Endothelial cell of hepatic sinusoid (primary cell): ENCODE measurements around the gene MYDGF.
"Not testable (repeated sequence)": the region's sequence is repeated elsewhere in the genome, so short reads cannot be mapped to it uniquely, and the experiment has no call there.

ENCODE experiments used
- in situ Hi-C: cut with HindIII; loops from 2 replicates; pipeline ENCODE4 v1.10.0; 2017; ENCODE audit warnings: low sequenced_read_pairs

Gene MYDGF

DNA sequence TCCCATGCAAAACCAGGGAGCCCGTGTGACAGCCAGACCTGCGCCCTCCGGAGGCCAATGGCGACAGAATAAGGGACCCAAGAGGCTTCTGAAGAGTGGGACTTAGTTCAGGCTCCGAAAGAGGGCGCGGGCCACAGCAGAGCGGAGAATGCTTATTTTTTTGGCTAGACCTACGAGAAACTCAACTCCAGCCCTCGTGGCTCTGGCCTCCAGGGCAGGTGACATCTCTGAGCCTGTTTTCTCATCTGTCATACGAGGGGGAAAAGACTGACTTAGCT, 30.5 kb upstream of the MYDGF start:
- in situ Hi-C loops, result no loop called here

DNA sequence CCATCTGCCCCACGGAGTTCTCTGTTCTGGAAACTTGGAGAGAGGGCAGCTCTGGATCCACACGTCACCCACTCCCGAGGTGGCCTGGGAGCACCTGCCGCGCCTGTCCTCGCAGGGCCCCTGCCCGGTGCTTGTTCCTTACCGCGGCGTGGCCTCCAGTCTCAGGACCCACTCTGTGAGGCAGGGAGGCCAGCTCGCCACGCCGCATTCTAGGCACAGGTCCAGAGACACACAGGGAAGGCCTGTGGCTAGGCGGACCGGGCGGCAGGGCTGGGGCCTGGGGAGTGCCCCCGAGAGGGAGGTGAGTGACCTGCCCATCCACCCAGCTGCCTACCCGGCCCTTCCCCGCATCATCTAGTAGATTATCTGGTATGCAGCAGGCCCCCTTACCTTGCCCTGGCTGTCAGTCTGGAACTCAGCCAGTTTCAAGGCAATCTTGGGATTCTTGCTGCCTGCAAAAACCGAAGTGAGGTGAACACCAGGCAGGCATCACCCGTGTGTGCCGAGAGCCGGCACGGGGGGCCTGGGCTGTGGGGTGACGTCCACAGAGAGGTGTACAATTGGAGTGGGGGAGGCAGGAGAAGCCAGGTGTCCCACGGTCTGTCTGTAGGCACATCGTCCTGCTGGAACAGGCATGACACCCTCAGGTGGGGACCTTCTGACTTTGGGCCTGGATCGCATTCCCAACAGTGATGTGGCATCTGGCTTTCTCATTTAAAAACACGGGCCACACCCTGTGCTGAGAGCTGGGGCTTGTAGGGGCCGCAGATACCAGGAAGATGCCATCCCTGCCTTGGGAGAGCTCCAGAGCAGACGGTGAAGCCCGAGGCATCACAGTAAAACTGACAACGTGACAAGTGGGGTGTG, 29.9 kb upstream of the MYDGF start:
- in situ Hi-C loops, result no loop called here

DNA sequence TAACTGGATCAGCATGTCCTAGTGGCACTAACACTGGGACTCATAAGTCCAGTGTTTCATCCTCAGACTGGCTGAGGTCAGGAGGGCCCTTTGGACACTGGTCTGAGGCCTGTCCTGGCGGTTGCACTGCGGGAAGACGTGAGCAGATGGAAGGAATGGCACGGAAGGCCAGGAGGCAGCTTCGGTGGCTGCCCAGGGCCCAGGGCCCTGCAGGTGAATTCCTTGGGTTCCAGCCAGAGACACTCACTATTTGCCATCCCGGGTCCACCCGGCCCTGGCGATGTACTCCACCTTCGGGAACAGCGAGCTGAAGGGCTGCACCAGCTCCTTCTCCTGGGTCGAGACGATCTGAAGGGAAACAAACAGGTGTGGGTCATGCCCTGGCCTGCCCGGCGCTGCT, 27.2 kb upstream of the MYDGF start:
- in situ Hi-C loops, result no loop called here

DNA sequence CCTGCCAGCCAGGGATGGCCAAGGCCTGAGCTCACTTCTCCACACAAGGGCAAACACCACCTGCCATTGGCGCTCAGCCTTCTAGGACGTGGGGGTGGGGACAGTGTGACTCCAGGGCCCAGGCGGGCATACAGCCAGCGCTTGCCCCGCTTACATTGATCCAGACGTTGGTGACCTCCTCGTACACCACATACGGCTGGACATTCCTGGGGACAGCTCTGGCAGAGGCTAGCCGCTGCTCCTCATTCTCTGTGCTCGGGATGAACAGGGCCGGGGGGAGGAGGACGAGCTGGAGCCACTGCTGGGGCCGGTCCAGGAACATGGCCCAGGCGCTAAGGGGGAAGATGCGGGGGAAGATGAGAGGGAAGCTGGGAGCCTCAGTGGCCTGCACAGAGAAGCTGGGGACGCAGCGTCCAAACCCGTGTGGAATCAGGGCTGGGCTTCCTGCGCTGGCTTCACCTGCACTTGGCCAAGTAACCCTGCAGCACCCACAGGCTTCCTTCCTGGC, 25.1 kb upstream of the MYDGF start:
- in situ Hi-C loops, result no loop called here

DNA sequence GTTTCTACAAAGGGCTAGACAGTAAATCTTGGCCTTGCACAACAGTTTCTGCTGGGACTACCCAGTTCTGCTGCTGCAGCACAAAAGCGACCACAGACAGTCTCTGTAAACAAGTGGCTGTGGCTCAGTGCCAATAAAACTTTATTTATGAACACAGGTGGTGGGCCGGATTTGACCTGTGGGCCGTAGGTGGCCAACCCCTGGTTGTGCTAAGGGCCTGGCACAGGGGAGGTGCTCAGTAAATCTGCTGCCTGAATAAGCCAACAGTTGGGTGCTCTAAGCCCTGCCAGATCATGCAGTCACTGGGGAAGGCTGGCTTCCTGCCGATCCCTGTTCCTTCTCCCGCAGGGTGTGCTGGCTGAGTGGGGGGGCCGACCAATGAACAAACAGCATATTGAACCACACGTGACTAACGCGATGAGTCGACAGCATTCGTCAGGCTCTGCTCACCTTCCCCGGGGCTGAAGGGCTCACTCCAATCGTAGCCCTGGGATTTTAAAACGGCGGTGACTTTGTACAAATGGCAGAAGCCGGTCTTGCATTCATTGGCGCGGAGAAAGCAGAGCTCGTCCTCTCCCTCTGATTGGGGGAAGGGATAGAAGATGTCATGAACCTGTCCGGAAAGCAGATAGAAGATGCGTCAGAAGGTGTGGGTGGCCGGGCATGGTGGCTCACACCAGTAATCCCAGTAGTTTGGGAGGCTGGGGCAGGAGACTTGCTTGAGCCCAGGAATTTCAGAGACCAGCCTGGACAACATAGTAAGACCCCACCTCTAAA, 24.3 kb upstream of the MYDGF start:
- in situ Hi-C loops, result no loop called here

DNA sequence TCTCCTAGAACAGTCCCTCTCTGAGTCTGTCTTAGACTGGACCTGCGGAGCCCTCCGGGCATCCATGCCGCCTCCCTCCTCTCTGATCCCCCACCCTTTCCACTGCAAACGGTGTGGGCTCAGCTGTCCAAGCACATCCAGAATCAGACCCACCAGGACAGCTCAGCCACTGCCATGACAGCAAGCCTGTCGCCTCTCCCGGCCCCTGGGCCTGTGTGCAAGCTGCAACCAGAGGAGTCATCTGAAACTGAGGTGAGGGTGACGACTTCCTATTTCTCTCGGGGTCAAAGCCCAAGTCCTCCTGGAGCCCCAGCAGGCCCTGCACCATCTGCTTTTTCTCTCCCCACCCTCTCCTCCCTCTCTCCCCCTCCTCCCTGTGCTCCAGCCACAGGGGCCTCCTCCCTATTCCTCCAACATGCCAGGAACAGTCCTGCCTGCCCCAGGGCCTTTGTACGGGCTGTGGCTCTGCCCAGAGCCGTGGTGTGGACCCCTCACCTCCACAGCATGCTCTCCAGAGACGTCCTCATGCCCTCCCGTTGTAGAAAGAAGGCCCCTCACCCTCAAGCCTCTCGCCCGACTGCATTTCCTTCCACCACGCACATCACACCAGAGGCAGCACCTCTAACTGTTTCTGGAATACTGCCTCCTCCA, 23.5 kb upstream of the MYDGF start:
- in situ Hi-C loops, result no loop called here

DNA sequence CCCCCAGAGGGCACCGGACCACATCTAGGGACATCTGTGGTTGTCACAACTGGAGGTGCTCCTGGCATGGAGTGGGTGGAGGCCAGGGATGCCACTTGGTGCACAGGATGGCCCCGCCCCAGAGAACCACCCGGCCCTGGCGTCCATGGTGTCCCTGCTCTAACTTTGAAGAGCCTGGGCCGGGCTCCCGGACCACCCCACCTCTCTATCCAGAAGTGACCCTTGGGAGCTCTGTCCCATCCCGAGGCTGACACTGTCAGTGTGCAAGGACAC, 22.9 kb upstream of the MYDGF start:
- in situ Hi-C loops, result no loop called here

DNA sequence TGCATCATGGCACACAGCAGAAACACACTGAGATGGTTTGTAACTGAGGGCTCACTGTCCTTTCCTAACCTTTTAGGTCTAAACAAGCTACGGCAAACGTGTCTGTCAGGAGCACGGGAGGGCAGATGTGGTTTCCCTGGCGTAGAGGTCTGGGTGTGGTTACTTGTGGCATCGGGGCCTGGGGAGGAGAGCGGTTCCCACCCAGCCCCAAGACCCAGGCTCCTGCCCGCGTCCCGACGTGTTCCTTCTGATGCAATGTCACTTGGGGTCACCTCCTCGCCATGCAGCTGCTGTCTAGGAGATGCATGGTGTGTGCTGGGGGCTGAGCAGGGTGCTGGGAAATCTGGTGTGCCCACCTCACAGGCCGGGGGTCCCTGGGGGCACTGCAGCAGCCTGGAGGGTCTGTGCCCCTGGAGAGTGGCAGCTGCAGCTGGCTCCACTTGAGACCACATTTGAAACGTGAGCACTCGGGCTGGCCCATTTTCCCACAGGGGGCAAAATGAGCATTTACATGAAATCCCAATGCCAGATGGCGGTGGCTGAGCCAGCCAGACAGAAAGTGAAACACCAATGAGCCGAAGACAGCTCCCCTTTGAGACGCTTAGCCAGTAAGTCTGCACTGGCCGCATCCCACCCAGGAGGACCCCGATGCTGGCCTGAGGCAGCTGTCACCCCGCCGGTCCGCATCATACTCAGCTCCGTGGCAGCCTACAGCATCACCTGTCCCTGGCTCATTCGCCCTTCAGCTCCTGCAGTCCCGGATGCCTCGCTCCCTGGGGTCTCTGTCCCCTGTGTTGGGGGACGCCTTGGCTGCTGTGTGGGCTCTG, 22.3 kb upstream of the MYDGF start:
- in situ Hi-C loops, result no loop called here

DNA sequence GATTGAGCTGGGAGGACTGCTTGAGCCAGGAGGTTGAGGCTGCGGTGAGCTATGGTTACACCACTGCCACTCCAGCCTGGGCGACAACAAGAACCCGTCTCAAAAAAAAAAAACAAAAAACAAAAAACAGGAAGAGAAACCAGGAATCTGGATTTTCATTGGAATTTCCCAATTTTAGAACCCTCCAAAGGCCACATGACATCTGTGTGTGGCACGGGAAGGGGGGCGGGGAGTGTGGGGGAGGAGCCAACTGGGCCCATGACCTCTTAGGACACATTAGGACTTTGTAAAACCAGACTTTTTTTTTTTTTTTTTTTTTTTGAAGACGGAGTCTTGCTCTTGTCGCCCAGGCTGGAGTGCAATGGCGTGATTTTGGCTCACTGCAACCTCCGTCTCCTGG, 21.2 kb upstream of the MYDGF start:
- in situ Hi-C loops, result no loop called here

DNA sequence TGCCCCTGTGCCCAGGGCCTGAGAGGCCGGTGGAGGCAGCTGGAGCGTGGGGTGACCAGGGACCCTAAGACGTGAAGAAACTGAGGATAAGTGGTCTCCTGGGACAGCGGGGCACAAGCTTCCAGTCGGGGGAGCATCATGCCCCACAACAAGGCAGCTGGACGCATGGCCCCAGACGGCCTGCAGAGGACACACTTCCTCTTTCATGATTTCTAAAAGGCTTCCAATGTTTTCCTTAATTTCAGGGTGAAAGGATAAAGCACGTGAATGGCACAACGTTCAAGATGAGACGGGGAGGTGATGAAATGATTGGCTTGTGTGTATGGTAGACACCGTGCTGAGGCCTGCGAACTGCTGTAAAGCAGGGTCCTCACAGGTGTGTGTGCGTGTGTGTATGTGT, 20.2 kb upstream of the MYDGF start:
- in situ Hi-C loops, result no loop called here

DNA sequence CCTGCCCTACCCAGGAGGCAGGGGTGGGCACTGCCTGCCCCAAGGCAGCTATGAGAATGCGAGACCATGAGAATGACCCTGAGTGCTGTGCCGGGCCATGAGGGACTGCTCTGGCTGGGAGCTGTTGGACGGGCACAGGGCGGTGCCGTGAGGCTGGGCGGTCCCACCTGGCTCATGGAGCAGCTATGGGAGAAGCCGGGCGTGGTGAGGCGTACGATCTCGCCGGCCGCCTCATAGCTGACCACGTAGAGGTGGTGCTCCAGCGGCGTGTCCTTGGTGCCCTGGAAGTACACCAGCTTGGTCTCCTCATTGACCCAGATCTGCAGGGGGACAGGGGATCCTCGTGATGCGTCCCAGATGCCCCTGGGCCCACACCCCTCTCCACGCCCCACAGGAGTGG, 19.3 kb upstream of the MYDGF start:
- in situ Hi-C loops, result no loop called here

DNA sequence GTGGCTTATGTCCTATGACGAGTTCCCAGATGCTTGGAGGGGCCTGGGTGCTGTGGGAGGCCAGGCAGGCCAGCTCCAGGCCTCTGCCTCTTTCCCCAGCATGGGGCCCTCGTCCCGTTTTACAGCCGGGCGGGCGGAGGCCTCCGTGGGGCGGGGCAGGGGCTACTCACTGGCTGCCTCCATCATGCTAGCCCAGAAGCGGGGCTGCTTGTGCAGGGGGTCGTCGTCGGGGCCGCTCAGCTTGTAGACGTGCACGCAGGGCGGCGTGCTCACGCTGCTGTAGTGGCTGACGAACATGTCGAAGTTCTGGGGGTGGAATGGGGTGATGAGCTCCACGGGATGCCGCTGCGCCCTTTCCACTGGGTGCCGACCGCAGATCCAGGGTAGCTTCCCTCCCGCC, 18.4 kb upstream of the MYDGF start:
- in situ Hi-C loops, result no loop called here

DNA sequence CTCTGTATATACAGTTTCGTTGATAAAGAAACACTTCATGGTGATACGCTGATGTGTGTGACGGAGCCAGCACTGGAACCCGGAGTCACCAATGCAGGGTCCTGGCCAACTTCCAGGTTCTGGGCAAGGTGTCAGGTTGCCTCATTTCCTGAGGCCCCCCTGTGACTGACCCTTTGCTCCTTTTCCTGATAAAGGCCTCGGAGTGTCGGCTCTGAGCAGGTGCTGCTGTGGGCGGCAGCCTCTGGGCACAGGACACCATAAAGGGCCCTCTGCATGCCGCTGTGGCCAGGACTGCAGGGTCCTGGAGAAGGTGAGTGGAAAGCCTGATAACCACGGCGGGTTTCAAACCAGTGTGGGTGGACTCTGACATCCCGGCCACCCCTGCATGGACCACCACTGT, 17.3 kb upstream of the MYDGF start:
- in situ Hi-C loops, result no loop called here

DNA sequence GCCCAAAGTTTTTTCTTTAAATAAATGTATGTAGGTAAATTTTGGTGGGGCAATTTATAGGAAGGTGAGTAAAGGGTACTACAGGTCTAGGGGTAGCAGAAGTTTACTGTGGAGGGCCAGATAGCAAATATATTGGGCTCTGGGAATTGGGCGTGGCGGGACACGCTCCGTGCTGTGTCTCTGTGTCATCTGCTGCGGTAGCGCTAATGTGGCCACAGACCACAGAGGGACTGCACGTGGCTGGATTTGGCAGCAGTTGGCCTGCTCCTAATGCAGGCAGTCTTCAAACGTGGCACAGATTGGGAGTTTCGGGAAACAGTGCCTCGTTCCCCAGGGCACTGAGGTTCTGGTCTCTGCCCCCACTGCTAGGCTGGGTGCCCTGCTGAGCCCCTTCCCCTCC, 16.6 kb upstream of the MYDGF start:
- in situ Hi-C loops, result no loop called here

DNA sequence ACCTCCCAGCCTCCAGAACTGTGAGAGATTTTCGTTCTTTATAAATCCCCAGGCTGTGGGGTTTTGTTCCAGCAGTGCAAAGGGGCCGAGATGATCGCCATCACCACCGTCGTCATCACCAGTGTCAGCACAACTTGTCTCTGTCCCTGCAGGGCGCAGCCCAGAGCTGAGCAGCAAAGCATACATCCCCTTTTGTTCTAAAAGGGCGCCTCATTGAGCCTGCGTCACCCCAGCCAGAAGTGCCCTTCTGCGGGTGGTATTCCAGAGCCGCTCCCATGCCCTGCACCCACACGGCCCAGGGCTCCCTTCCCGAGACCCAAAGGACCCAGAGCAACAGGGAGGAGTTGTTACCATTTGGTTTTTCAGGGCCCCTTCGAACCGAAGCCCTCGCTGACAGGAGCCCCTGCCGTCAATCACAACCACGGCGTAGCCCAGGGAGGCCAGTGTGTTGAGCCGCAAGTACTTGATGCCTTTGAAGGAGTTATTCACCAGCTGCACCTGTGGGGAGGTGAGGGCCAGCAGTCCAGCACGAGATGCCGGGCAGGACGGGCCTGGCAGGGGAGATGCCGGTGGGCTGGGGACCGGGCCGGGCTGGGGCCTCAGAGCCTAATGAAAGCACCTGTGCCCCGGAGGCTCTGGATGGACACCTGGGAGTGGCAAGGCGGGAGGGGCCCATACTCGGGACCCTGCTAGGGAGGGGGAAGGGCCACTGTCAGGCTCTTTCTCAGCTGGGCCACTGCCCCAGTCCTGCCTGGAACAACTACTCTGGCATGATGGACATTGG, 14.4 kb upstream of the MYDGF start:
- in situ Hi-C loops, result no loop called here

DNA sequence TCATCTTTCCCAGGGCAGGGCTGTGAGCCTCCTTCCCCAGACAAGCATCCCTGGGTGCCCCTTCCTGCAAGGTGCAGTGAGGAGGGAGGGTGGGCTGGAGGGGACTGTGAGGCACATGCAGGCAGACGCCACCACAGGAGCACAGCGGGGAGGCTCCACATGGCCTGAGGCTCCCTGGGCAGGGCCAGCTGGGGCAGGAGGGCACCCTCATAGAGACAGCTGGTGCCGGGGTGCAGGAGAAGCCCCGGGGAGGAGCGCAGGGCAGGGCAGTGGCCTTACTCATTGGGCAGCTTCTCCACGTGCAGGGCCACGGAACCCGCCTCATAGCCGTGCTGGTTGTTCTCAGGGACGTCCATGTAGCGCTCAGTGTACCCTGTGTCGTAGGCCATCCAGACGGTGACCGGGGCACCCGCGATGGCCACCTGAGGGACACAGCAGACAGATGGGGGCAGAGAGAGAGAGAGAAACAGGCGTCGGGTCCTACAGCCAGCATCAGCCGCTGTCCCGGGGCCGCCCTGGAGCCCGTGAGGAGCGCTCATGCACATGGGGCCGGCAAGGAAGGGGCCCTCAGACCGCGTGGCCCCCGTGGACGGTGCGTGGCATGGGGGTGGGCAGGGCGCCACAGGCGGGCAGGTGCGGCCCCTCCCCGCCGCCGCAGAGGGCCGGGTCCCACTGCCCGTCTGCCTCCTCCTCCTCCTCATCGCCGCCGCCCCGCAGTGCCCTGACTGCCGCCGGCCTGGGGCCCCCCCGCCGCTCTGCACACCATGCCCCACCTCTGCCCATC, 12.5 kb upstream of the MYDGF start:
- in situ Hi-C loops, result no loop called here

DNA sequence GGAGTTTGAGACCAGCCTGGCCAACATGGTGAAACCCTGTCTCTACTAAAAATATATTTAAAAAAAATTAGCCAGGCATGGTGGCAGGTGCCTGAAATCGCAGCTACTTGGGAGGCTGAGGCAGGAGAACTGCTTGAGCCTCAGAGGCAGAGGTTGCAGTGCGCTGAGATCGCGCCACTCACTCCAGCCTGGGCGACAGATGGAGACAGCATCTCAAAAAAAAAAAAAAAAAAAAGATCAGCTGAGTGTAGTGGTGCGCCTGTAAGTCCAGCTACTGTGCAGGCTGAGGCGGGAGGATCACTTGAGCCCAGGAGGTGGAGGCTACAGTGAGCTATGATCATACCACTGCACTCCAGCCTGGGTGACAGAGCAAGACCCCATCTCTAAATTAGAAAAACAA, 9.9 kb upstream of the MYDGF start:
- in situ Hi-C loops, result not testable (repeated sequence)

DNA sequence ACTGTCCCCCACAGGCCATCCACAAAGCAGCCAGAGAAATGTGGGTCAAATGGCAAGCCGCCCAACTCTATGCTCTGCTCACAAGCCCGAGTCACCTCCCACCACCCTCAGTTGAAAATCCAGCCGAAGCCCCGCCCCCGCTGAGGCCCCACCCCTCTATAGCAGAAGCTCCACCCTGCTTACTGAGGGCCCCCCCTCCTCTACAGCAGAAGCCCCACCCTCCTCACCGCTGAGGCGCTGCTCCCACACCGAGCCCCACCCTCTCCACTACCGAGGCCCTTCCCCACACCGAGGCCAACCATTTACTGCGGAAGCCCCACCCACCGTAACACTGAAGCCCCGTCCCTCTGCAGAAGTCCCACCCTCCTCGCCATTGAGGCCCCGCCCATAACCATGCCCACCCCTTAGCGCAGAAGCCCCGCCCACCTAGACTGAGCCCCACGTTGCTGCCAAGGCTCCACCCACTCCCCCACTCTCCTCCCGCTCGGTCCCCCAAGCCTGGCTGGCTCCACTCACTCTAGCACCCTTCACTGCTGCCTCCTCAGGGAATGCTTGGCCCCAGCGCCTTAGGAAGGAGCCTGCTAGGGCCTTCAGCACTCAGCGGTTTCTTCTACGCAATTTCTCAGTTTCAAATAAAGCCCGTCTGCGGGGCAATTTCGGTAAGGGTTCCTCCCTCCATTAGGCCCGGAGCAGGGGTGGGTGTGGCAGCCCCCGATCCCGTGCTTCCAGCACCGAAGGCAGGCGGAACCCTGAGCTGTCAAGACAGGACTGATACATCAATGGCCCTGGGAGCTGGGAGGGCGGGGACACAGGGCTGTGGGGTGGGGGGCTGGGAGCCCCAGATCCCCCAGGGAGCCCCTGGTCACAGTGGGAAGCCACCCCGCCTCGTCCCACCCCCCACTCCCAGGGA, 9.0 kb upstream of the MYDGF start:
- in situ Hi-C loops, result no loop called here
